Jurkat, Clone E6-1 (cell line): ENCODE measurements around the gene KIAA1328.

ENCODE experiments used
- DNase-seq: peaks from one replicate; pipeline ENCODE4 v3.0.0-alpha.2; 2011; ENCODE audit warnings: low read depth, low spot score
- H3K4me3 ChIP-seq: 2 replicates; pipeline ENCODE4 v1.5.1; 2011; ENCODE audit warnings: mild to moderate bottlenecking, low read length, control low read depth, moderate library complexity

KIAA1328 gene

GRCh38 chr18:36819621-36820020 lies 9.3 kb upstream of the KIAA1328 start:
- DNase-seq = no peak
- no peak overlapping the region for H3K4me3 ChIP-seq

- DNase-seq = no peak
- no peak overlapping the region for H3K4me3 ChIP-seq
These were observed 7.2 kb upstream of the KIAA1328 start for GRCh38 chr18:36821681-36822080.

DNA sequence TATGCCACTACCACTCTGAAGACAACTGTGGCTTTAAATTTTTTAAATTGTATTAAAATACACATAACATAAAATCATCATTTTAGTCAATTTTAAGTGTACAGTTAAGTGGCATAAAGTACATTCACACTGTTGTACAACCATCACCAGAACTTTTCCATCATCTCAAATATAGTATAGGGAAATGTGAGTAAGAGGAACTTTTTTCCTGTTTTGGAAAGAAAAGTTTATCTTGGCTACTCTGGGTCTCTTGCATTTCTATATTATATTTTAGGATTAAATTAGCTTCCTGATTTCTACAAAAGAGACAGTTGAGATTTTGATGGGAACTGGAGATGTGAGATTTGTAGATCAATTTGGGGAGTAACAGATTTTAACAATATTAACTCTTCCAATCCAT lies 3.4 kb upstream of the KIAA1328 start:
- DNase-seq = no peak
- H3K4me3 ChIP-seq = no peak overlapping the region

DNA sequence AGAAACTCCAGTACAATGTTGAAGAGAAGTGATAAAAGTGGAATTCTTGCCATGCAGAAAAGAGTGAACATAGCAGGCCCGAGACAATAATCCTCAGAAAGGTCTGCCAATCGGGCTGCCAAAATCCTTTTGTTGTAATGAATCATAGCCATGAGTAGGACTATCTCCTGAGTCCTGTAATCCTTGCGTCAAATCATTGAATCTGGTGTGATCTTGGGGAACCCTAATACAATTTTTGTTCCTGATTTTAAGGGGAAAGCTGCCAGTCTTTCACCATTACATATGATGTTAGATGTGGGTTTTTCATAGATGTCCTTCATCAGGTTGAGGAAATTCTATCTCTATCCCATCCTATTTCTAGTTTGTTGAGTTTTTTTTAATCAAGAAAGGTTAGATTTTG lies 2.4 kb upstream of the KIAA1328 start:
- DNase-seq = no peak
- H3K4me3 ChIP-seq = no peak overlapping the region

- no peak for DNase-seq
- H3K4me3 ChIP-seq = peak overlapping the region; percentile 95
These were observed 734 bp upstream of the KIAA1328 start for GRCh38 chr18:36828157-36828629.

GRCh38 chr18:36829362-36830157 lies 633 bp downstream of the KIAA1328 start:
- DNase-seq = no peak
- H3K4me3 ChIP-seq = peak overlapping the region; percentile 95

DNA sequence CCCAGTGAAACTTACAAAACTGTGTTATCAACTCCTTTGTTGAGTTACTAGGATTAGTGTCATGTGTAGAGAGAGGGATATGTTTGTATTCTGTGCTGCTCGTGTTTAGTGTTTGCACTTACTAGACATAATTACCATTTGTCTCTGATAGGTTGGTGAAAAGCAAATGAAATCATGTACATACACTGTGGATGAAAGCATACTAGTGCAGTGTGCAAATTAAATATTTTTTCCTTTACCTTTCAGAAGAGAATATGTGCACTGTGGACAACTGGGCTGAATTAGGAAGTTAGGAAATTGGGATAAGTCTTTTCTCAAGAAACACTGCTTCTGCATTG lies 1.2 kb downstream of the KIAA1328 start:
- no peak for DNase-seq
- H3K4me3 ChIP-seq = peak overlapping the region; percentile 95; the same call in 1 of the 2 replicates

DNA sequence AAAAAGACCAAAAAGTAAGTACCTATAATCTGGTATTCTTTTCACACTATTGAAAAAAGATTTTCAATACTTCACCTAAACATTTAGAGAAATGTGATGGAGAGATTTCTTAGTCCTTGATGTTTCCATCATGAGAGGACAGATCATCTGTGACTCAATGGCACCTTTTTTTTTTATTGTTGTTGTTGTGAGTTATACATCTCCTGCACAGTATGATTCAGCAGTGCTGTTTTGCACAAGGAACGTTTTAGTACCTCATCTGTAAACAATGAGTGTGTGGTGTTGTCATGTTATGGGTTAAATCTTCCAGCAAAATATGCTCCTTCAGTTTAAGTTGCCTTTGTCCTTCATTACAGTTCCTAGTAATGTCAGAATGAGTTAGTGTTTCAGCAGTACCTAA lies 2.2 kb downstream of the KIAA1328 start:
- DNase-seq = no peak

DNA sequence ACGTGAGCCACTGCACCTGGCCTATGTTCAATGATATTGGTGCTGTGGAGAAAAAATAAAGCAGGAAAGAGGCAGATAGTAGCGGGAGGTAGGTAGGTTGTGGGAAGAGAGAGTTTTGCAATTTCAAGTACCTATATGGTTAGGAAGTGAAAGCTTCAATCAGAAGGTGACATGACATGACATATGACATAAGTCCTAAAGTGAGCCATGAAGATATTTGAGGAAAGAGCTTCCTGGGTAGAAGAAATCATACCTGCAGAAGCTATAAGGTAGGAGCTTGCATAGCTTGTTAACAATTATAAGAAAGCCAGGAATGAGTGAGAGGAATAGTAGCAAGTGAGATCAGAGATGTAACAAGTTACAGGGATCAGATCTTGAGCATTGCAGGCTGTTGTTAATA lies 4.2 kb downstream of the KIAA1328 start:
- no peak for DNase-seq
- no peak overlapping the region for H3K4me3 ChIP-seq

More for the DNA sequence above, 2.2 kb downstream of the KIAA1328 start:
- H3K4me3 ChIP-seq = no peak overlapping the region

DNA sequence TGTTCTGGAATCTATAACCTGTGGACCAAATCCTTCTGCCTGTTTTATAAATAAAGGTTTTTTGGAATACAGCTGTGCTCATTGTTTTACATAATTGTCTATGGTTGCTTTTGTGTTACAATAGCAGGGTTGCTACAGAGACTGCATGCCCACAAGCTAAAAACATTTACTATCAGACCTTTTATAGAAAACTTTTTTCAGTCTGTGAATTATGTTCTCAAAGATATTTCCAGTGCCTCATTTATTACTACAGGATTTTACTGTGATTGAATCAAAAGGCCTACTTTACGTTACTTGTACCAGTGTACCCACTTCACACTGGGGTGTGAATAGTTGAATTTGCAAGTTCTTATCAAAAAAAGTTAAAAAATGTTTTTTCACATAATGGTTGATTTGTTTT lies 7.0 kb downstream of the KIAA1328 start:
- DNase-seq = no peak
- H3K4me3 ChIP-seq = no peak overlapping the region

DNA sequence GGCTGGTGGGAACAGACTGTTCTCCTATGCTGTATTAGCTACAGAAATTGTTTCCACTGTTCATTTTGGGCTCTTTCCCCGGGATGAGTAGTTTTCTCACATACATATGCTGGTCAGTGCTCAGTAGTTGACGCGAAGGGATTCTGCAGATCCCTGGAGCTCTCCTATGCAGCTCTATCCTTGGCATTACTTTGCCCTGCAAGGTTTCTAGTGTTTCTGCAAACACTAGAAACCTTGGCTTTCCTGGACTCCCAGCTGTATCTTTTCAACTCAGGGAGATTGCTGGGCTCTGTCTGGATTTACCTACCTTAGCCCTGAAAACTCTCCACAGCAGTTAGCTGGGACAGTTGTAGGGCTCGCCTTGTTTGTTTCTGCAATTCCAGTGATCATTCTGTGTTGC lies 10.9 kb downstream of the KIAA1328 start:
- no peak for DNase-seq
- no peak overlapping the region for H3K4me3 ChIP-seq

DNA sequence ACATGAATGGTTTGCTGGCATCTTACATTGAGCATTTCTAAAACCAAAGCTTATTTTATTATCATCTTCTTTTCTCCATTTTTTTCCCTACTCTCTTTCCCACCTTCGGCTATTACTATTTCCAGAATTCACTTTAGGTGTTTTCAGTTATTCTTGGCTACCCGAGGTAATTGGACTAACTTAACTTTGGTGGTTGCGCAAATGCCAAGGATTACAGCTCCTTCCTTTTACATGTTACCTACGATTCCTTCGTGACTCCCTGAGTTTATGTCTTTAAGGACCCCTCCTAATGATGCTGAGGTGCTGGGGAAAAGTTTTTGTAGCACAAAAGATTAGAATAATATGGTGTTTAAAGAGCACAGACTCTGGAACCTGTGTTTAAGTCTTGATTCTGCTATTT lies 14.3 kb downstream of the KIAA1328 start:
- no peak overlapping the region for H3K4me3 ChIP-seq
- DNase-seq = no peak

DNA sequence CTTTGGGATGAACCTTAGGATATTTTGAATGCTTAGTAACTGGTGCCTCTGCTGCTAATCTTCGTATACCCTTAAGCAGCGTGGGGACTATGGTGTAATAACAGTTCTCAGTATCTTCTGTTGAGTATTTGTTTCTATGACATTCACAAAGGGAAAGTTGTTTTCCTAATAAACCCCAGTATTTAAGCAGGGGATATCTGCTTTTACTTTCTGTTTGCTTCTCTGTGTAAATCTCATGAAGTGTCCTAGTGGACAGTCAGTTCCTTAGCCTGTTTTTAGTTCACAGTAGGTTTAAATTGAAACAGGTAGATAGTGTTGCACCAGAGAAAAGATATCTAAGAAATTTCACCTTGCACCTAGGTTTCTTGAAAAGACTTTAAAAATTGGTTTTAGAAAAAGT lies 14.9 kb downstream of the KIAA1328 start:
- H3K4me3 ChIP-seq = no peak overlapping the region
- DNase-seq = no peak

DNA sequence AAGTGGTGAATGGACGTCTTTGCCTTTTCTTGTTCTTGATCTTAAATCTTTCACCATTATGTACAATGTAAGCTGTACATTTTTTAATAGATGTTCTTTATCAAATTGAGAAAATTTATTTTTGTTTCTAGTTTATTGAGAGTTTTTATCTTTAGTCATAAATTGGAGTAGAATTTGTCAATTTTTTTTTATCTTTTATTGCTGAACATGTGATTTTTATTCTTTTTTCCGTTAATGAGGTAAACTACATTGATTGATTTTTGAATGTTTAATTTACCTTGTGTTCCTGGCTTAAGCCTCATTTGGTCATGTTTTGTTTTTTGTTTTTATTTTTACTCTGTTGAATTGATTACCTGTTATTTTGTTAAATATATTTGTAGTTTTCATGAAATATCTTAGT lies 19.7 kb downstream of the KIAA1328 start:
- DNase-seq = no peak
- no peak overlapping the region for H3K4me3 ChIP-seq

GRCh38 chr18:36849288-36850006 lies 20.5 kb downstream of the KIAA1328 start:
- no peak for DNase-seq

DNA sequence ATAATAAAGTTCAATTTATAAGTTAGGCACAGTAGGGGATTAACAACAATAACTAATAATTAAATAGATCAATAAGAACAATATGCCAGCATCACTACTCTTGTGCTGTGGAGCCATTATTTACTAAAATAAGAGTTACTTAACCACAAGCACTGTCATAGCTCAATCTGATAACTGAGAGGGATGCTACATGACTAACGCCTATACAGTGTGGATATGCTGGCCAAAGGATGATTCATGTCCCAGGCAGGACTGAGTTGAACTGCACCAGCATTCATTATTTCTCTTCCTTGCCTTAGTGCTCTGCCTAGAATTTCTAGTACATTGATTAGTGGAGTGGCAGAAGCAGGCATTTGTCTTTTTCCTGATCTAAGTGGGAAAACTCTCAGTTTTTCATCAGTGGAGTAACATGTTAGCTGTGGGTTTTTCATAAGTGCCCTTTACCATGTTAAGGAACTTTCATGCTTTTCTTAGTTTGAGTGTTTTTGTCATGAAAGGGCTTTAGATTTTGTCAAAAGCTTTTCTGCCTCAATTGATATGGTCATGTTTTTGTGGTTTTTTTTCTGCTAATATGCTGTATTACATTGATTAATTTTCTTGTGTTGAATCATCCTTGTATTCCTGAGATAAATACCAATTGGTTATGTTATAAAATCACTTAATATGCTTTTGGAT lies 21.7 kb downstream of the KIAA1328 start:
- H3K4me3 ChIP-seq = no peak overlapping the region
- no peak for DNase-seq

More at GRCh38 chr18:36849288-36850006, 20.5 kb downstream of the KIAA1328 start:
- H3K4me3 ChIP-seq = no peak overlapping the region

DNA sequence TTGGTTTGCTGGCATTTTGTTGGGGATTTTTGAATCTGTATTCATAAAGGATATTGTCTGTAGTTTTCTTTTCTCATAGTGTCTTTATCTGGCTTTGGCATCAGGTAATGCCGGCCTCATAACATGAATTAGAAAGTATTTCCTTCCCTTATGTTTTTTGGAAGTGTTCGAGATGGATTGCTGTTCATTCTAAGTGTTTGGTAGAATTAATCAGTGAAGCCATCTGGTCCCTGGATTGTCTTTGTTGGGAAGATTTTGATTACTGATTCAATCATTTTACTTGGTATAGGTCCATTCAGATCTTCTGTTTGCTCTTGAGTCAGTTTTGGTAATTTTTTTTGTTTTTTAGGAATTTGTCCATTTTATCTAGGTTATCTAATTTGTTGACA lies 22.3 kb downstream of the KIAA1328 start:
- no peak overlapping the region for H3K4me3 ChIP-seq
- DNase-seq = no peak

- no peak for DNase-seq
- H3K4me3 ChIP-seq = no peak overlapping the region
These were observed 27.9 kb downstream of the KIAA1328 start for GRCh38 chr18:36856815-36857214.

GRCh38 chr18:36862182-36862581 lies 33.3 kb downstream of the KIAA1328 start:
- H3K4me3 ChIP-seq = no peak overlapping the region
- DNase-seq = no peak

GRCh38 chr18:36867056-36867455 lies 38.1 kb downstream of the KIAA1328 start:
- DNase-seq = no peak
- H3K4me3 ChIP-seq = no peak overlapping the region
